ENCODE data around the gene AUNIP. TPM values are rescaled to one million over a fixed set of nuclear protein-coding genes. Genes with fewer than 3 reads are reported as not detected.

The AUNIP gene, protein sequence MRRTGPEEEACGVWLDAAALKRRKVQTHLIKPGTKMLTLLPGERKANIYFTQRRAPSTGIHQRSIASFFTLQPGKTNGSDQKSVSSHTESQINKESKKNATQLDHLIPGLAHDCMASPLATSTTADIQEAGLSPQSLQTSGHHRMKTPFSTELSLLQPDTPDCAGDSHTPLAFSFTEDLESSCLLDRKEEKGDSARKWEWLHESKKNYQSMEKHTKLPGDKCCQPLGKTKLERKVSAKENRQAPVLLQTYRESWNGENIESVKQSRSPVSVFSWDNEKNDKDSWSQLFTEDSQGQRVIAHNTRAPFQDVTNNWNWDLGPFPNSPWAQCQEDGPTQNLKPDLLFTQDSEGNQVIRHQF
- total RNA-seq = 0.41 TPM

DNA sequence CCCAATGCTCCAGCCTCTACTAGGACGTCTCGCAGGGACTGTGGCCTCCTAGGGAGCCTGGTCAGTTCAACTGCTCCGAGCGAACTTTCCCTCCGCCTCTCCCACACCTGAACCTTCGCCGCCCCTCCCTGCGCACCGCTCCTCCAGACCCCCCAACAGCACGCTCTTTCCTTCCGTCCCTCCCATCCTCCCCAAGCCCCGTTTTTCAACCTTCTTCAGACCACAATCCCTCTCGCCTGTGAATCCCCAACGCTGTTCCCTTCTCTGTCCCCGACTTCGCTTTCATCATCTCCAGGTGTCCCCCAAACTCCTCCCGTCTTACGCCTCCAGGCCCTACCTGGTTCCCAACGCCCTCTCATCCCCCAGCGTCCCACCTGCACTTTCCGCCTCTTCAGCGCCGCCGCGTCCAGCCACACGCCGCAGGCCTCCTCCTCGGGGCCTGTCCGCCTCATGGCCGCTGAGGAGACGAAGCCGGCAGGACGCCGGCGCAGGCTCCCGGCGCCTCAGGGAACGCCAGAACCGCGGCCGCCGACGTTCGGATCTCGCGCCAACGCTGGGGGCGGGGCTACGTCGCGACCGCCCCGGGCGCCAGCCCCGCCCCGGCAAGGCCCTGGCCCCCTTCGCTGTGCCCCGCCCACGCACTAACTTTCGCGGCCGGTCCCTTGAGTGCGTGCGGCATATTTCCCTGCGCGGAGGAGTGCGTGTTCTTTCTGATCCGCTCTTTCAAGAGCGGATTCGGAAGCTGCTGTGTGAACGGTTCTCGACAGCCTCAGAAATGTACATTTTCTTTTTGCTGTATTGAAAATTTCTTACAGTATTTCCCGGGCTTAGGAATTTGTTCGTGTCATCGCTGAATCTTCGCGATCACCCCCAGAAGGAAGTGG lies at the start of gene AUNIP:
Gene AUNIP (minus strand): TSS at position 552 of the 884 bp plus-strand sequence. CDS start 100 bp downstream, at position 452.
- peak; percentile 92 for DNase-seq

DNA sequence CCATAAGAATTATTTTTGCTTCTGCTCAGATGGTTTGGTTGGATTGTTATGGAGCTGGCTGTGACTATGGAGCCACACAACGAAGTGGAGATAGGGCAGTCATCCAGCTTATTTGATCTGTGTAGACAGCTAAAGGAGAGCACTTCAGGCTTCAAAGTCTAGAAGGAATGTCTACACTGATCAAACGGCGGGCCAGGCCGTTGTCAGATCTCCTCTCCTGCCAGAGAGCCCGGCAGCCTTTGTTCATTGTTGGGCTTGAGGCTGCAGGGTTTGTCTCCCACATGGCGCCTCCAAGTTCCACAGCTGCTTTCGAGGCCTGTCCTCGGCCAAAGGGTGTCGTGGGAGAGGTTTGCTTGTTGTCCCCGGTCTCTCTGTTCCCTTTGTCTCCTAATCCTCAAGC lies 49.8 kb upstream of the AUNIP start:
- no peak for DNase-seq

DNA sequence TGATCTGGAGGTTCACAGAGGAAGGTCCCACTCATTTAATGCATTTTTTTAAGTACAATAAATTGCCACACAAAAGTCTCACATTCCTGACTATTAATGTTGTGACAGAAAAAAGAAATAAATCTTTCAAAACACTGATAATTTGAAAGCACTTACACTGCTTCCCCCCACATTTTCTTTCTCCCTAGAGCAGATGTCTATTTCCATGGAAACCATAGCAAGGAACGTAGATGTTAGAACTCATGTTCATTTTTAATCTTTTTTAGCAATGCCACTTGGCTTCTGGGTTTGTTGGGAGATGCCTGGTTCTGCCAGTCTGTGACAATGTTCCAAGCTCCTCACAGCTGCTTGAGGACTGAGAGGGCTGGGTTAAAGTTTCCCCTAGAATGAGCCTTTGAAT lies 48.9 kb upstream of the AUNIP start:
- no peak for DNase-seq

DNA sequence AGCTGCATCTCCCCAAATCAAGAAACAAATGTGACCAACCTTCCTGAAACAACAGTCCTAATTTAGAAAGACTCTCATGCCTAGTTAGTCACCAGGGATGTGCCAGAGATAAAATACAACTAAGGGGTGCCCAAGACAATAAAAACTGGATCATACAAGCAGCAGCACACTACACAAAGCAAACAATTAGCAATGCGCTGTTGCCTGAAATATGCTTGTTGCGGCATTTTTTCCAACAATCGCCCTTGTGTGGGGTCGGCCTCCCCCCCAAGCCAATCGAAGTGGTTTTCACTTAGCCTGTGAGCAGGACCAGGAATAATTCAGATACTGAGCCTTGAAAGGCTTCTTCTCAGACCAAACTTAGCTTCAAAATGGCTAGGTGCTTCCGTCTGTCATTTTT lies 48.3 kb upstream of the AUNIP start:
- no peak for DNase-seq

DNA sequence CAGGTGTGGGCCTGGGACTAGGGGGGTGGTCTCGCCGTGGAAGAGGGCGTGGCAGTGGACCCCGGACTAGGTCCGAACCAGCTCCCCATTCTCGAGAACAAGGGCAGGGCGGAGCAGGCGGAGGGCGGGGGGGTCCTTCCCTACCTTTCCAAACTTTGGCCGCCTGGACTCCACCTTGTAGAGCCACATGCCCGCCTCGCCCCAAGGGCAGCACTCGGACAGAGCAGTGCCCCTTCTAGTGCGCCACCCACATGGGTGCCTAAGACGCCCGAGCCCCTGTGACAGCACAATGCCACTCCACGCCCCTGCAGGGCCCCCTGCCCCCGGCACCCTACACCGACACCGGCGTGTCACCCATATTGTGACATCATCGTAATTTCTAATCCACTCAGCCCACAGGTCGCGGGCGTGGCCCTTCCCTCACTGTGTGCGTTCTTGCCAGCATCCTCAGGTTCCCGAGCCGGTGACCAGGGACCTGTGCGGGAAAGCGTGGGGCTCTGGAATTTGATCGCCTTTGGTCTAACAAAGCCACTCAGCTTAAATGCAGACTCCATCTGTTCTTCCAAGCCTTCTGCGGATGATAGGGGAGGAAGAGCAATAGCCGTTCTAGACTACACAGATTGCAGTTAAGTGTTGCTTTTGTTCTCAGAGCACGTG lies 47.5 kb upstream of the AUNIP start:
- DNase-seq = peak; percentile 42

DNA sequence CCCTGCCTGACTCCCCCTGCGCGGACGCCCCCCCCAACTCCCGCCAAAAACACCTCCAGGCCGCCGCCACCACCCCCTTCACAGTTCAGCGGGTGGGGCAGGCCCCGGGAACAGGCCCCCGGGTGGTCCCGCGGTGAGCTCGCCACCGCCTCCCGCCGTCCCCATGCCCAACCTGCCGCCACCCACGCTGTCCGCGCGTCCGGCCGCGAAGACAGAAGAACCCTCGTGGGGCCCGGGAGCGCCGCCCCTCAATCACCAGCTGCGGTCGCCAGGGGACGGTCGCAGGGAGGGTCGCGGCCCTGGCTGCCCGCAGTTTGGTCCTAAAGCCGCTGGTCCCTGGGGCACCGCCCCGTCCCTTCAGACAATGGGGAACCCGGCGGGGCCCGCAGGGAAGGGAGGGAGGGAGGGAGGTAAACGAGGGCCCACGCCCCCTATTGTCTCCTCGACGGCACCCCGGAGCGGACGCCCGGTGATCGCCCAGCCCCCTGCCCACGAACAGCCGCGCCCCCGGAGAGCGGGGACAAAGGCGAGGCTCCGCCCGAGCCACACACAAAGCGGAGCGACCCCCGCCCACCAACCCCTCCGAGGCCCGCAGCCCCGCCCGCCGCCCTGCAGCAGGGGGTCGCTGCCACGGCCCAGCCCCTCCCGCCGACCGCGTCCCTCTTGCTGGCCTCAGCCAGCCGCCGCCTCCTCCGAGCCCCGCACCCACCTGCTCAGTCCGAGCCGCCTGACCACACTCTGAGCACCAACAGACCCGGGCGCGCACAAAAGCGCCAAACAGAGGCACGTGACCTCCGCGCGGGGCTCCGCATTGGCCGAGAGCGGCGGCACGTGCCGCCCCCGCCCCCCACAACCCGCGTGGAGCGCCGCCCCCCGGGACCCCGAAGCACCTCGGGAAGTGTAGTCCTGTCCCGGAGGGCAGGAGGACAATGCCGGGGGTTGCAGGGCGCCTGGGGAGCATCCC lies 46.7 kb upstream of the AUNIP start, which contains the start of gene STMN1:
Gene STMN1 (minus strand): TSS at position 740 of the 964 bp plus-strand sequence. CDS start 1,743 bp downstream, outside the sequence.
- DNase-seq = peak; percentile 98

DNA sequence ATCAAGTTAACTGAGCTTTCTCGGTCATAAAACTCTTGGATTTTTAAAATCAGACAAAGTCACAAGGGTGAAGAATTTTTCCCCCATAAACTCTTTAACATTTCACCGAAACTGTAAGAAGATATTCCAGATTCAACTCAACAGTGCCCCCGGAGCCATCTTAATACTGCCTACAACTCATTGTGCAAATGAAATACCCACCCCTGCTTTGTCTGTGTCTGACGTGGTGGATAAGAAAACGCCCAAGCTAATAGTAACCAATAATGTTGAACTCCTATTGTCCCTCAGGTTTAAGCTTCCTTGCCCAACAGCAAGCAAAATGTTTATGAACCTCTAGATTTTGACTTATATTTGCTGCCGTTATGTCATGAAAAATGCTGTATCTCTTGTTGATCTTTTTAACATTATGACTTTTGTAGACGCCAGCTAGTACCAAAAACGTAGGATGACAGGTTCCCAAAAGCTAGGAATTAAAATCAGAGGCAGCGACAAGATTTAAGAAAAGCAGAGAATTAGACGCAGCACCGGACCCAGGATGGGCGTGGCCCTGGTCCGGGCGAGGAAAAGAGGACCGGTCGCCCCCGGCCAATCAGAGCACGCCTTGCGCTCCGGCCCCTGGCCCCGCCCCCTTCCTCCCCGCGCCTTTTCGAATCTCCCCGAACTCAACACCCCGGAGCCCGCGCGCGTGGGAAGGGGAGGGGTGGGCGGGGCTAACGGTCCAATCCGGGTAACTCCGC lies 45.9 kb upstream of the AUNIP start:
- peak; percentile 98 for DNase-seq

DNA sequence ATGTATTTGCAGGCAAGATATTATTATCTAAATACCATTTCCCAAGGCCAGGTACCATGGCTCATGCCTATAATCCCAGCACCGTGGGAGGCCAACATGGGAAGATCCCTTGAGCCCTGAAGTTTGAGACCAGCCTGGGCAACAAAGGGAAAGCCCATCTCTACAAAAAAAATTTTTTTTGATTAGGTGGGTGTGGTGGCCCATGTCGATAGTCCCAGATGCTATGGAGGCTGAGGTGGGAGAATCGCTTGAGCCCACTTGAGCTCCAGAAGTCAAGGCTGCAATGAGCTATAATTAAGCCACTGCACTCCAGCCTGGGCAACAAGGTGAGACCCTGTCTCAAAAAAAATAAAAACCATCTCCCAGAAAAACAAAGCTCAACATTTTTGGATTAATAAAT lies 44.7 kb upstream of the AUNIP start:
- no peak for DNase-seq

DNA sequence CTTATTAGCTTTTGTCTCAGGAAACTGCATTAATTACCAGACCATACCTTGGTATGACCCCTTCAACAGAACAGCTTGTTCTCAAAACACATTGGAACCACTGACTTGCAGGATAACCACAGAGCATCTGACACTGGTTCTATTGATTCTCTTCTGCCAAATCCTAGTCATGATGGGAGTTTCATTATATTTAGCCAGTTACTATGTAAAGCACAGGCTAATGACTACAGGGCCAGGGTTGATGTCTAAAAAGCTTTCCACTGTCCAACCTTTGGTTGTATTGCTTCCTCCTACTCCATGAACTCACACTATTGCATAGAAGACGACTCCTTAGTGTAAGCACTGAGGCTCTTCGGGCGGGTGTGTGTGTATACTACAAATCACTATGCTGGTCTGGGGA lies 43.2 kb upstream of the AUNIP start:
- DNase-seq = no peak

DNA sequence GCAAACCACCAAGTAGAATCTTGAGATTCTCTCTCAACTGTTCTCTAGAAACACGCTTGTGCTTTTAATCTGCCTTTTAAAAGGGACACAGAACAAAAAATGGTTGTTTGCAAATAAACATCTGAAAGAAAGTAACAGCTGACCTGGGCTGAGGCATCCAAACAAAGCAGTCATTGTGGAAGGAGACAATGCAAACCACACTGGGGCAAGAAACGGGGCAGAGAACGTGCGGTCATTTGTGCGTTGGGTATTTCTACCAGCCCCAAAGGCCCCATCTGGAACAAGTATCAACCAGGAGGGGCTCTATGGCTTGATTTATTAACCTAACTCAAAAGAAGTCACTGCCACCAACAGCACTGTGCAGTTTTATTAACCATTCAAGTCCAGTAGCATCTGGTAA lies 41.0 kb upstream of the AUNIP start:
- DNase-seq = no peak

DNA sequence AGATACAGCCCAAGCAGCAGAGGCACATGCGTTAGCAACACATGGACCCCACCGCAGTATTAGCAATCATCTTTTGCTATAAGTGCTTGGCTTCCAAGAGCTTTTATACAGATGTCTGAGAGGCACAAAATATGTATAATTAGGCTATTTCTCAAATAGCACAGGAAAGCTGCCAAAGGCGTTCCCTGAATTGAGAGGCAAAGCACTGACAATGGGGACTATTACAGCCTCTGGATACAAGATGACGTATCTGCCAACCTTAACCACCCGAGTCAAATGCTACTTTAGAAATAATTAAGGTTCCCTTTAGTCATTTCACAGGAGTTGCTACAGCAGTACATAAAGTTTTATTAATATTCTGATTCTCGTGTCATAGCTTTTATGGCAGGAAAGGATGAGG lies 40.5 kb upstream of the AUNIP start:
- no peak for DNase-seq

DNA sequence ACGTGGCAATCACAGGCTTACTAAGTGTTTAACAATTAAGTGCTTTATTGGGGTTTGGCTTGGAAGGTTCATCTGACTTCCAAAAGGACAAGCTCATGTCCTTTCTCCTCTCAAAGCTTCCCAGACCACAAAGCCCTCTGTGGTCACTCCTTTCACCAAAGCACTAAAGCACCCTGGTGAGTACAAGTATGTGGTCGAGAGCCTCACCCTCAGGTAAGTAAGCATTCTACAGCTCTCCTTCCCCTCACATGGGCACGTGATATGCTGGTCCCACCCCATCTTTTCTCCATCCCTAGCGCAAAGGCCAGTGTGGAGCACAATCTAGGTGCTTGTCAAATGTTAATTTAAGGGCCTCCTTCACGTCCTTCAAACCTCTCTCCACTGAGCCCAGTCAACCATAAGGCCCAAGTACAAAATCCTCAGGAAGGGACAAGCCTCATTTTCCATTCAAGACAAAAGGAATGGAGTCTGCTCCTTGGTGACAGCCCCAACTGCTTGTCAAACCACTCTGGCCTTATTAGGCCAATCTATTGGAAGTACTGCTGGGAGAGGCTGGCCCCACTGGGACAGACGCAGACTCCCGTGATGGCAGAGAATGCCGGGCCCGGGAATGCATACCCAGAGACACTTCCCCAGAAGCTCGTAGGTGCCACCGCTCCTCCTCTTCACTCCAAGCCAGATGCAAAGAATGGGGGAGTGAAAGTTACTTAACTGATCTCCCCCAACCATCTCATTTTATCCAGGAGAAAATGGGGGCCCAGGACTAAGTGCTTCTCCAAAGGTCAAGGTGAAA lies 39.2 kb upstream of the AUNIP start:
- no peak for DNase-seq

DNA sequence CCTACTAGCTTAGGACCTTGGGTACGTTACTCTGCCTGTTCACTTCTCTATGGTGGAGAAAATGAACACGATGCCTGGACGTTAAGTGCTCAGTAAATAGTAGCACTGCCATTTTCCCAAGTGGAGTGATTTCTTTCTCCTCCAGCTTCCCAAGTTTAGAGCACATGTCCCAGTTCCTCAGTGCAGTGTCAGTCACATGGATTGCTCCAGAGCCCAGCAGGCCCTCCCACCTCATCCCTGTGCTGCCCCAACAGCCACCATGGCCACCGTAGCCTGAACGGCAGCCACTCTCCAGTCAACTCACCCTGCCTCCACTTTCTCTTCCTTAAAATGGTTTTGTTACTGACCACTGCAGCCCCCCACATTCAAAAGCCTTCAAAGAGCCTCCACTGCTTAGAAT lies 38.5 kb upstream of the AUNIP start:
- no peak for DNase-seq

DNA sequence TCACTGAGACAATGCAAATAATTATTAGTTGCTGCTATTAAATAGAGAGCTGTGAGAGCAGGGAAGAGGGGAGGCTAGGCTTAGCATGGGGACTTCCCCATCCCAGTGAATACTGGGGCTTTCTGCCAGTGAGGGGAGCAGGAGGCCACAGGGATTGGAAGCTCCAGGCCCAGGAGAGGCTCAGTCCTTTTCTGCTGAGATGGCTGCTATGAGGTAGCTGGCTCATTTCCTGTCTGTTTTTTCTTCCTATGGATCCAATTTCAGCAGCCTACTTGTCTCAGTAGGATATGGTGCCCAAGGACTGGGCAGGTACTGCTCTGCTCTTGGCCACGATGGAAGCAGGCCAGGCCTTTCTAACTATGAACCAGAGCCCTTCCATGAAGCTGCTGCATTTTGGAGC lies 37.0 kb upstream of the AUNIP start:
- no peak for DNase-seq

DNA sequence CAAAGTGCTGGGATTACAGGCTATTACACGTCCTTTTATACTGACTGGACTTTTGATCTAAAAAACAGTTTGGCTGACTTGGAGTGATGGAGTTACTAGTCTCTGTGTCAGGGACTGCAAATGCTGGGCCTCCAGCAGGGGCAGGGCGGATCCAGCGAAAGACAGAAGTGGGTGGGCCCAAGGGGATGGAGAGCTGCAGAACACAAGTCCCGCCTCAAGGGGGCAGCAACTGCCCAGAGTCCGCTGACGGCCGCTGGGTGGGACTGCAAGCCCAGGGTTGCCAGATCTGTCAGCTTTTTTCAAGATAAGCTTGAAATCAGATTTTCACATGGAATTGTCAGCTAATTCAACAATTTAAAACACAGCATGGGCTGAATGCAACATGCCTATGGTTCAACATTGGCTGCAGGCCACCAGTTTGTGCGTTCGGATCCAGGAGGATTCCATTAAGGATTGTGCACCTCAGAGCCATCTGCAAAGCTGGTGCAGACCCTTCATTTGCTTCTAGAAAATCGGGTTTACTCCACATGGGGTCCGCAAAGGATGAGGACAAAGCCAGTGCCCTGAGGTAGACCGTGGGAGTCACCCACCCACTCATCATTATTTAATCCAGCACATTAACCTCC lies 36.2 kb upstream of the AUNIP start:
- peak; percentile 98 for DNase-seq

DNA sequence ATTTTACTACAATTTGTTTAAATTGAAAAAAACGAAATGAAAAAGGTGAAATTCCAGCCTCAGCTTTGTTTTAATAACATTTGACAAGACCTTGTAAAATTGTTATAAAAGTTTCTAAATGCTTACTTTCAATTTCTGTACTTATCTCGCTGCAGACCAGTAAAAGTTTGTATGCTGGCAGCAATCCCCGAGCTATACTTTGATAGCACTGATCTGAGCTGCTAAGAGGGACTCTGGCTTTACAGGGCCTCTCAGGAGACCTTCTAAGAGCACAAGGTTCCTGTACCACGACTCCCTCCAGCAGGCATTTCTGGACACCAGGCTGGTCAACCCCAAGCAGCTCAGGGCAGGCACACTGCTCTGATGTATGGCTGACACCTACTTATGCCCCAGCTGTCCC lies 33.9 kb upstream of the AUNIP start:
- DNase-seq = no peak

DNA sequence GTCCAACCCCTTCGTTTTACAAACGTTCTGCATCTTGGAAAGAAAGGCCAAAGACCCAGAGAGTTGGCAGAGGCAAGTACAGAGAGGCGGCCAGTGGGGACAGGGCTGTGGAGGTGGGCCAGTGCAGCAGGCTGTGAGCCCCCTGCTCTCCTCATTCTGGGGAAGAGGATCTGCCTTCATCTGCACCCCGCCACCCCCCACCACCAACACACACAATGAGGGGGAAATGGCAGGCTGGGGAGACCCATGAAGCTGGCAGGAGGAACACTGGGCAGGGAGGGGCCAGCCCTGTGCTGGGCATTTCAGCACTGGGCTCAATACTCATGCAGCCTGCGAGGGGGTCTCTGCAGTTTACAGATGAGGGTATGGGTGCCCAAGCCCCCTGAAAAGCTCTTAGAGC lies 32.3 kb upstream of the AUNIP start:
- no peak for DNase-seq

DNA sequence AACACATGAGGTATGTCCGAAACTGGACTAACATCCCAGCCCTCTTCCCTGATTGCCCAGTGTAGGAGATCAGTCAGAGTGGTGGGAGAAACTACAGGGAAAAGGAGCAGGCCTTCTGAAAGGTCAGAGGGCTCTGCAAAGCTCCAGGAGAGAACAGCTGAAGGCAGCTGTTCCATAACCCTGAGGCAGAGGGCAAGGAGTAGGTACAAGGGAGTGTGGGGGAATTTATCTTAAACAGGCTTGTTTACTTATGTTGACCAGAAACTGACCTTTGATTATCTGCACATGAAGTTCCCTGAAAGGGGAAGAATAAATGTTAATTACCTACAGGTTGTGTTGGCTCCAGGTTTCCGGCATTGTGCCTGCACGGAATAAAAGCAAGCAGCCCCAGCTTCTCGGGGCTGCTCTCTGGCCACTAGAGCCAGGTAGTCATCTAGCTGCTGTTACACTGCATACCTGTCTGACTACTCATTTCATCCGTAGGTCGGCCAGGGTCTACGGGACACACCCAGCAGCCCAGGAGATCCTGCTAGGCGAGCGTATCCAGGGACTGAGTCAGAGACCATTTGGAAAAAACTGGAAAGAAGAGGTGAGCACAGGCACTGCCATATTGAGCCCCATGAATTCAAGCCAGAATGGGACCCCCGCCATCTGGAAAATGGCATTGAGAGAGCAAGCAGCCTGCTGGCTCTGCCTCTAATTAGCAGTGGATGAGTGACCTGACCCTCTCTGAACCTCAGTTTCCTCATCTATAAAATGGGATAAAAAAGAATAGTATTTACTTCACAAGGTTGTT lies 31.2 kb upstream of the AUNIP start:
- no peak for DNase-seq

DNA sequence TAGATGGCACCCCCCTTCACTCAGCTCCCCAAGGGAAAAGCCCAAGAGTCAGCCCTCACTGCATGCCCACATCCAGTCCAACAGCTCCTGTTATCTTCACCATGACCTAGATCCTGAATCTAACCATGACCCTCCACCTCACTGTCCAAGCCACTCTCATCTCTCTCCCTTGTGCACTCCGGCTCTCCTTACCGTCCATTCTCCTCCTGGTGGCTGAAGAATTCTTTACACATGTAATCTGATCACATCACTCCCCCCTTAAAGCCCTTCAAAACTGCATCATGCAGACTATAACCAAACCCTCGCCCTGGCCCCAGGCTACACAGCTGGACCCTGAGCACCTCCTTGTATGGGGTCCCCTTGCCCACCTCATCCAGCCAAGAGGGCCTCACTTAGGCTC lies 30.2 kb upstream of the AUNIP start:
- DNase-seq = peak; percentile 49

Measured in tongue (tissue), 2 donors.